Mesenchymal stem cell (in vitro differentiated cells and primary cell): Measurements from ENCODE around the gene TARS3.

ENCODE experiments used
- DNase-seq: peaks from one replicate; pipeline ENCODE4 v3.0.0-alpha.2; 2013
- H2AFZ ChIP-seq: one replicate; pipeline ENCODE4 v1.6.1; 2013; ENCODE audit warnings: low read depth, mild to moderate bottlenecking, control low read depth, inconsistent platforms, low read length, moderate library complexity
- H2AK5ac ChIP-seq: 2 replicates; pipeline ENCODE4 v1.6.1; 2013; ENCODE audit warnings: low read length, moderate library complexity, mild to moderate bottlenecking, inconsistent platforms; ENCODE audit not compliant: severe bottlenecking
- H2BK120ac ChIP-seq: one replicate; pipeline ENCODE4 v1.6.1; 2013; ENCODE audit warnings: low read depth, mild to moderate bottlenecking, inconsistent platforms, low read length, moderate library complexity
- H2BK12ac ChIP-seq, 2 experiments: one replicate each; pipeline ENCODE4 v1.6.1; 2013; ENCODE audit warnings: inconsistent platforms in 2 of 2, low read length in 2 of 2, mild to moderate bottlenecking in 2 of 2, moderate library complexity in 2 of 2, control low read depth in 1 of 2
- H2BK15ac ChIP-seq: one replicate; pipeline ENCODE4 v1.6.1; 2013; ENCODE audit warnings: mild to moderate bottlenecking, low read depth, inconsistent platforms; ENCODE audit not compliant: poor library complexity, severe bottlenecking
- H2BK5ac ChIP-seq: 2 replicates; pipeline ENCODE4 v1.6.1; 2013; ENCODE audit warnings: low read depth, mild to moderate bottlenecking, low read length, control low read depth, inconsistent platforms; ENCODE audit not compliant: poor library complexity, severe bottlenecking
- H3K14ac ChIP-seq, 2 experiments: one replicate each; pipeline ENCODE4 v1.6.1; 2013; ENCODE audit warnings: inconsistent platforms in 2 of 2, low read length in 2 of 2, control low read depth in 1 of 2, mild to moderate bottlenecking in 1 of 2, moderate library complexity in 1 of 2
- H3K18ac ChIP-seq, 2 experiments: one replicate each; pipeline ENCODE4 v1.6.1; 2013; ENCODE audit warnings: inconsistent platforms in 2 of 2, low read length in 2 of 2, control low read depth in 1 of 2, low read depth in 1 of 2, mild to moderate bottlenecking in 1 of 2
- H3K23ac ChIP-seq, 2 experiments: one replicate each; pipeline ENCODE4 v1.6.1; 2013; ENCODE audit warnings: inconsistent platforms in 2 of 2, low read length in 2 of 2, mild to moderate bottlenecking in 2 of 2, moderate library complexity in 2 of 2, control low read depth in 1 of 2
- H3K27ac ChIP-seq: 2 replicates; pipeline ENCODE4 v1.5.1; 2013; ENCODE audit warnings: mild to moderate bottlenecking, moderate library complexity, low read length, control low read depth, inconsistent platforms; ENCODE audit not compliant: poor library complexity, severe bottlenecking
- H3K27me3 ChIP-seq, 2 experiments: 2 replicates each; pipeline versions ENCODE4 v1.6.1 to v1.7.0; 2013; ENCODE audit warnings: low read length in 2 of 2, mild to moderate bottlenecking in 2 of 2, moderate library complexity in 2 of 2, control low read depth in 1 of 2, inconsistent platforms in 1 of 2; ENCODE audit not compliant: control insufficient read depth in 1 of 2, insufficient read depth in 1 of 2
- H3K36me3 ChIP-seq, 2 experiments: 2 replicates each; pipeline versions ENCODE4 v1.6.1 to v1.7.0; 2013; ENCODE audit warnings: low read length in 2 of 2, control low read depth in 1 of 2, inconsistent platforms in 1 of 2, low read depth in 1 of 2, mild to moderate bottlenecking in 1 of 2; ENCODE audit not compliant: insufficient read depth in 2 of 2, control insufficient read depth in 1 of 2
- H3K4ac ChIP-seq, 2 experiments: one replicate each; pipeline ENCODE4 v1.6.1; 2013; ENCODE audit warnings: inconsistent platforms in 2 of 2, low read length in 2 of 2, mild to moderate bottlenecking in 2 of 2, moderate library complexity in 2 of 2, control low read depth in 1 of 2, low read depth in 1 of 2
- H3K4me1 ChIP-seq: 2 replicates; pipeline ENCODE4 v1.6.1; 2013; ENCODE audit warnings: low read depth, low read length, control low read depth; ENCODE audit not compliant: control insufficient read depth, insufficient read depth
- H3K4me2 ChIP-seq: 2 replicates; pipeline ENCODE4 v1.6.1; 2013; ENCODE audit warnings: low read length, mild to moderate bottlenecking, inconsistent platforms; ENCODE audit not compliant: poor library complexity, severe bottlenecking
- H3K4me3 ChIP-seq, 2 experiments: 2 replicates each; pipeline versions ENCODE4 v1.5.1 to v1.7.0; 2013; ENCODE audit warnings: low read length in 2 of 2, mild to moderate bottlenecking in 2 of 2, control low read depth in 1 of 2, low read depth in 1 of 2; ENCODE audit not compliant: insufficient read depth in 1 of 2
- H3K79me1 ChIP-seq: replicated peaks from 2 replicates; pipeline ENCODE4 v1.6.1; 2013; ENCODE audit warnings: mild to moderate bottlenecking, control low read depth, low read length, inconsistent platforms; ENCODE audit not compliant: poor library complexity, severe bottlenecking
- H3K9ac ChIP-seq: 2 replicates; pipeline ENCODE4 v1.7.0; 2013; ENCODE audit warnings: mild to moderate bottlenecking, low read length, moderate library complexity
- H3K9me3 ChIP-seq: 2 replicates; pipeline ENCODE4 v1.7.0; 2013; ENCODE audit warnings: mild to moderate bottlenecking, low read length; ENCODE audit not compliant: control insufficient read depth
- H4K8ac ChIP-seq: one replicate; pipeline ENCODE4 v1.6.1; 2013; ENCODE audit warnings: inconsistent platforms, mild to moderate bottlenecking, low read length, moderate library complexity
- H4K91ac ChIP-seq: one replicate; pipeline ENCODE4 v1.6.1; 2013; ENCODE audit warnings: mild to moderate bottlenecking, low read length, inconsistent platforms
- WGBS: methylation state at CpG from one replicate; pipeline ENCODE4 v1.1.7; 2013; ENCODE audit warnings: mixed read lengths; 5-methylcytosine and 5-hydroxymethylcytosine counted together

The TARS3 gene

DNA sequence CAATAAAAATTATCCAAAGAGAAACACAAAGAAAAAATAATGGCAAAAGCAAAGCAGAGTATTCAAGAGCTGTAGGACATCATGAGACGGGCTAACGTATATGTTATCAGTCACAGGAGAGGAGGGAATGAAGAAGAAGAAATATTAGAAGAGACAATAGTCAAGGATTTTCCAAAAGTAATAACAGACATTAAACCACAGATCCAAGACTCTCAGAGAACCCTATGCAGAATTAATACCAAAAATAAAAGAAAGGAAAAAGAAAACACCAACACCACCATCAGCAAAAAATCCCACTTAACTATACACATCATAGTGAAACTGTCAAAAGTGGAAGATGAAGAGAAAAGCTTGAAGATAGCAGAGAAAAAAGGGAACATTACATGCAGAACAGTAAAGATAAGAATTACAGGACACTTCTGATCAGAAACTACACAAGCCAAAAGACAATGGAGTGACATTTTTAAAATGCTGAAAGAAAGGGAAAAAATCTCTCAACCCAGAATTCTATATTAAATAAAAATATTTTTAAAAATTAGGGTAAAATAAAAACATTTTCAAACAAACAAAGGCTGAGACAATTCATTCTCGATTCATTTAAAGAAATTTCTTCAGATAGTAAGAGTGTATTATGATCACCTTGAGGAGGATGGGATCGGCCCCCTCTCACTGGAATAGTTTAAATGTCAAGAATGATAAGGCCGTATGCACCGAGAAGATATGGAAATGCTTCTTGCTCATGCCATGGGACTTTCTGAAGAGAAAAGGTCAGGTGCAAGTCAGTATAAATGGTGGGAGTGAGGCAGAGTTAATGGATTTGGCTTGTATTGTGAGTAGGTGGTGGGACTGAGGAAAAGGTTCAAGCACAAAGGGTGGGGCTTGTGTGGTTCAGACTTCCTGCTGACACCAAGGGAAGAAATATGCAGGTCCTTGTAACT, 100.6 kb downstream of the TARS3 start:
- H3K4me3 ChIP-seq = no peak overlapping the region
- H2BK120ac ChIP-seq = no peak overlapping the region
- H2AFZ ChIP-seq = no peak overlapping the region
- no peak for DNase-seq
- no peak overlapping the region for H4K91ac ChIP-seq
- no peak overlapping the region for H3K4ac ChIP-seq
- H2BK15ac ChIP-seq = no peak overlapping the region
- no peak overlapping the region for H2BK12ac ChIP-seq
- H3K9me3 ChIP-seq = no peaks in the 10 kb centered on the region
- H3K36me3 ChIP-seq = peaks cover 0 to 12% of the 10 kb centered on the region in 2 experiments
- no peak overlapping the region for H3K18ac ChIP-seq
- H3K9ac ChIP-seq = no peak overlapping the region
- H3K23ac ChIP-seq = no peak overlapping the region
- no peak overlapping the region for H4K8ac ChIP-seq
- H3K27me3 ChIP-seq = no peaks in the 10 kb centered on the region
- 97% methylated on average over 4 of the region's 6 CpGs for WGBS
- peaks cover 5% of the 10 kb centered on the region for H3K79me1 ChIP-seq
- H2AK5ac ChIP-seq = no peak overlapping the region
- no peak overlapping the region for H3K27ac ChIP-seq
- no peak overlapping the region for H3K4me2 ChIP-seq
- peaks cover 2% of the 10 kb centered on the region for H3K4me1 ChIP-seq
- H2BK5ac ChIP-seq = no peak overlapping the region
- H3K14ac ChIP-seq = no peak overlapping the region

DNA sequence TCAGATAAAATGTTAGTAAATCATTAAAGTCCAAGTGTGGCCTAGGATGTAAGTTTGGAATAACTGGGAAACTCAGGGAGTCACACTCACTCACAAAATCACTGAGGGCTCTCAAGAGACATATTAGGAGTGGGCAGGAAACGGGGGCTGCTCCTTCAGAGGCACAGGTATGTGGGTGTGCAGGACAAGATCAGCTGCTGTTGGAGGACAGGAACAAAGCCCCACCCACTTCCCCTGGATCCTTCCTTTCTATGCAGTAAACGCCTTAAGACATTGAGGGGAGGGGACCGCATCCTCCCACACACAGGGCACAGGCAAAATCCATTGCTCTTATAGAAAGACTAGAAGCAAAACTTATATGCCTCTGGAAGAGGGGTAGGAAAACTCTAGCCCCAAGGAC, 102.3 kb downstream of the TARS3 start:
- Histone ChIP-seq H2AFZ (no peak overlapping the region), H4K8ac (no peak overlapping the region), H3K4ac (no peak overlapping the region), H3K4me3 (no peak overlapping the region), H3K9me3 (no peaks in the 10 kb centered on the region), H3K27ac (no peak overlapping the region), H3K27me3 (no peaks in the 10 kb centered on the region), H2BK15ac (no peak overlapping the region), H3K18ac (no peak overlapping the region), H4K91ac (no peak overlapping the region), H3K4me2 (no peak overlapping the region), H3K79me1 (peaks cover 5% of the 10 kb centered on the region), H3K23ac (no peak overlapping the region), H2BK120ac (no peak overlapping the region), H2AK5ac (no peak overlapping the region), H3K36me3 (peaks cover 0 to 17% of the 10 kb centered on the region in 2 experiments), H3K14ac (no peak overlapping the region), H3K4me1 (peaks cover 2% of the 10 kb centered on the region), H2BK12ac (no peak overlapping the region), H3K9ac (no peak overlapping the region), H2BK5ac (no peak overlapping the region)
- DNase-seq = no peak
- WGBS = 100% methylated on average over 1 of the region's 3 CpGs

DNA sequence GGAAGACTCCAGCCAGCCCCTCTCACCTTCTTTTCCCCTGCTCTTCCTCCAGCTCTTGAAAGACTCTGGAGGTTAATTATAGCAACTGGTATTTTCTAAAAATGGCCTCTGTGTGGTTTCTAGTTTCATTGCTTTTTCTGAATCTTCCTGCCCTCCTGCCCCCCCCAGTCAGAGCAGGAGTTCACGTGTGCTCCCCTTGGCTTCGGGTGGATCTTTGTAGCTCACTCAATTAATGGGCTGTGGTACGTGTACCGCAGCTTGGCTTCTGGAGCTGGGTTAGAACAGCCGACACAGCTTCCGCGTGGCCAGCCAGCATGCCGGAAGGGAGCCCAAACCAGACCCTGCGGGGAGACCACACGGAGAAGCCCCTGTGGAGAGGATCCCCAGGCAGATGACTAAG, 103.6 kb downstream of the TARS3 start:
- Histone ChIP-seq H4K91ac (no peak overlapping the region), H3K9ac (no peak overlapping the region), H3K9me3 (no peaks in the 10 kb centered on the region), H3K4ac (no peak overlapping the region), H3K23ac (no peak overlapping the region), H2AK5ac (no peak overlapping the region), H3K4me1 (peaks cover 9% of the 10 kb centered on the region), H3K14ac (no peak overlapping the region), H2BK5ac (no peak overlapping the region), H4K8ac (no peak overlapping the region), H2AFZ (no peak overlapping the region), H3K27me3 (peaks cover 0 to 3% of the 10 kb centered on the region in 2 experiments), H3K27ac (no peak overlapping the region), H3K4me3 (no peak overlapping the region), H3K79me1 (peaks cover 5% of the 10 kb centered on the region), H3K36me3 (peaks cover 0 to 16% of the 10 kb centered on the region in 2 experiments), H2BK12ac (no peak overlapping the region), H3K4me2 (peak overlapping the region; percentile 10), H3K18ac (no peak overlapping the region), H2BK120ac (no peak overlapping the region), H2BK15ac (no peak overlapping the region)
- no peak for DNase-seq
- WGBS = 89% methylated on average over 10 of the region's 10 CpGs

DNA sequence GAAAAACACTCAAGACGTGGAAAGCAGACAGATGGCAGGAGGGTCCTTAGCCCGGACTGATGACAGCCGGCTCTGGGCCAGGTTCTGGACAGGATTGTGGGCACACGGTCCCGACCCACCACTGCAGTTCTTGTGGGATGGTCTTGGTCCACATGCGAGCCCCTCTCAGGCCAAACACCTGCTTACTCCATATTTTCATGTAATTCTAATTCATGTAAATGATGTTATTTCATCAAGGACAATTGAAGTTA, 104.7 kb downstream of the TARS3 start:
- Histone ChIP-seq H4K91ac (peak overlapping the region; percentile 37), H3K4me3 (no peak overlapping the region), H3K9me3 (no peaks in the 10 kb centered on the region), H3K27ac (no peak overlapping the region), H3K18ac (no peak overlapping the region), H2BK5ac (no peak overlapping the region), H4K8ac (no peak overlapping the region), H2BK12ac (no peak overlapping the region), H3K23ac (no peak overlapping the region), H3K4ac (no peak overlapping the region), H2AFZ (no peak overlapping the region), H3K79me1 (no peaks in the 10 kb centered on the region), H3K27me3 (peaks cover 8 to 14% of the 10 kb centered on the region in 2 experiments), H2AK5ac (no peak overlapping the region), H3K4me1 (peaks cover 12% of the 10 kb centered on the region), H2BK15ac (no peak overlapping the region), H3K4me2 (no peak overlapping the region), H3K9ac (no peak overlapping the region), H2BK120ac (no peak overlapping the region), H3K36me3 (peaks cover 0 to 14% of the 10 kb centered on the region in 2 experiments), H3K14ac (no peak overlapping the region)
- WGBS = 89% methylated on average over 5 of the region's 6 CpGs
- DNase-seq = no peak
